Panc1 (cell line): ENCODE measurements around the gene MRM3.
A peak's percentile ranks its signal among the peaks of the same experiment; 100 is the strongest.

Experiments
- POLR2AphosphoS5 ChIP-seq: IDR thresholded peaks from 2 replicates; pipeline ENCODE4 v1.6.1; 2012; ENCODE audit warnings: mild to moderate bottlenecking, low read depth, low read length, moderate library complexity
- SIN3A ChIP-seq: IDR thresholded peaks from 2 replicates; pipeline ENCODE4 v1.6.1; 2012; ENCODE audit warnings: low read depth, mild to moderate bottlenecking, low read length, moderate library complexity, borderline replicate concordance; ENCODE audit not compliant: insufficient read depth
- TF ChIP-seq, protein P1 (sequence below): fragments of 450-650 bp; IDR thresholded peaks from 2 replicates; pipeline ENCODE4 v1.5.1; 2017; ENCODE audit warnings: mild to moderate bottlenecking
- TF ChIP-seq, protein P2 (sequence below), 2 experiments: IDR thresholded peaks; 2 replicates each; pipeline ENCODE4 v1.6.1; 2011 to 2012; ENCODE audit warnings: low read depth in 2 of 2, control low read depth in 1 of 2, low read length in 1 of 2, mild to moderate bottlenecking in 1 of 2, moderate library complexity in 1 of 2; ENCODE audit not compliant: insufficient read depth in 1 of 2

DNA sequence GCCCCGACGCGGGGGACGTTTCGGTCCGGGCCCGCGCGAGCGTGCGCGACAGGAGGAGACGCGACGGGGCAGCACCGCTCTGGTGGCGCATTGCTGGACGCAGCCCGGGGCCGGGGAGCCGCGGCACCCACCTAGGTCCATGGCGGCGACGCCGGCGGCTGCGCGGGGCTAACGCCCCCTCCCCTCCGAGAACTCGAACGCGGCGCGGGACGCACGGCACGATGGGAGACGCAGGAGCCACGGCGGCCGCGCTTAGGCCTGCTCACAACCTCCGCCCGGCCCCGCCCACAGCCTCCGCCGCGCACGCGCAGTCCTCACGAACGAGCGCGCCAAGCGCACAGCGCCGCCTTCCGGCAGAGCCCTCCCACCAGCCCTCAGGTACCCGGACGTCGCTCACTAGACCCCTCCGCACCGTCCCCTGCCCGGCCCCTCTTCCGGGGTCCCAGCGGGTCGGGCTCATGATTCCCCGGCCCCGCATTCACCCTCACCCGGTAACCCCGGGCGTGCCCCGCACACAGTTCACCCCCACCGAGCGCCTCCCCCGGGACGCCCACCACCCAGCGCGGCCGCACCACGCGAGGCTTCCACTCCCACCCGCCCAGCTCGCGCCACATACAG, 30.0 kb upstream of the MRM3 start, which contains the start of gene GEMIN4:
- TF ChIP-seq, protein P1, sequence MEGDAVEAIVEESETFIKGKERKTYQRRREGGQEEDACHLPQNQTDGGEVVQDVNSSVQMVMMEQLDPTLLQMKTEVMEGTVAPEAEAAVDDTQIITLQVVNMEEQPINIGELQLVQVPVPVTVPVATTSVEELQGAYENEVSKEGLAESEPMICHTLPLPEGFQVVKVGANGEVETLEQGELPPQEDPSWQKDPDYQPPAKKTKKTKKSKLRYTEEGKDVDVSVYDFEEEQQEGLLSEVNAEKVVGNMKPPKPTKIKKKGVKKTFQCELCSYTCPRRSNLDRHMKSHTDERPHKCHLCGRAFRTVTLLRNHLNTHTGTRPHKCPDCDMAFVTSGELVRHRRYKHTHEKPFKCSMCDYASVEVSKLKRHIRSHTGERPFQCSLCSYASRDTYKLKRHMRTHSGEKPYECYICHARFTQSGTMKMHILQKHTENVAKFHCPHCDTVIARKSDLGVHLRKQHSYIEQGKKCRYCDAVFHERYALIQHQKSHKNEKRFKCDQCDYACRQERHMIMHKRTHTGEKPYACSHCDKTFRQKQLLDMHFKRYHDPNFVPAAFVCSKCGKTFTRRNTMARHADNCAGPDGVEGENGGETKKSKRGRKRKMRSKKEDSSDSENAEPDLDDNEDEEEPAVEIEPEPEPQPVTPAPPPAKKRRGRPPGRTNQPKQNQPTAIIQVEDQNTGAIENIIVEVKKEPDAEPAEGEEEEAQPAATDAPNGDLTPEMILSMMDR: peak; percentile 95
- TF ChIP-seq POLR2AphosphoS5: no peak
- TF ChIP-seq SIN3A: peak; percentile 74; the same call in 1 of the 2 replicates
- TF ChIP-seq, protein P2, sequence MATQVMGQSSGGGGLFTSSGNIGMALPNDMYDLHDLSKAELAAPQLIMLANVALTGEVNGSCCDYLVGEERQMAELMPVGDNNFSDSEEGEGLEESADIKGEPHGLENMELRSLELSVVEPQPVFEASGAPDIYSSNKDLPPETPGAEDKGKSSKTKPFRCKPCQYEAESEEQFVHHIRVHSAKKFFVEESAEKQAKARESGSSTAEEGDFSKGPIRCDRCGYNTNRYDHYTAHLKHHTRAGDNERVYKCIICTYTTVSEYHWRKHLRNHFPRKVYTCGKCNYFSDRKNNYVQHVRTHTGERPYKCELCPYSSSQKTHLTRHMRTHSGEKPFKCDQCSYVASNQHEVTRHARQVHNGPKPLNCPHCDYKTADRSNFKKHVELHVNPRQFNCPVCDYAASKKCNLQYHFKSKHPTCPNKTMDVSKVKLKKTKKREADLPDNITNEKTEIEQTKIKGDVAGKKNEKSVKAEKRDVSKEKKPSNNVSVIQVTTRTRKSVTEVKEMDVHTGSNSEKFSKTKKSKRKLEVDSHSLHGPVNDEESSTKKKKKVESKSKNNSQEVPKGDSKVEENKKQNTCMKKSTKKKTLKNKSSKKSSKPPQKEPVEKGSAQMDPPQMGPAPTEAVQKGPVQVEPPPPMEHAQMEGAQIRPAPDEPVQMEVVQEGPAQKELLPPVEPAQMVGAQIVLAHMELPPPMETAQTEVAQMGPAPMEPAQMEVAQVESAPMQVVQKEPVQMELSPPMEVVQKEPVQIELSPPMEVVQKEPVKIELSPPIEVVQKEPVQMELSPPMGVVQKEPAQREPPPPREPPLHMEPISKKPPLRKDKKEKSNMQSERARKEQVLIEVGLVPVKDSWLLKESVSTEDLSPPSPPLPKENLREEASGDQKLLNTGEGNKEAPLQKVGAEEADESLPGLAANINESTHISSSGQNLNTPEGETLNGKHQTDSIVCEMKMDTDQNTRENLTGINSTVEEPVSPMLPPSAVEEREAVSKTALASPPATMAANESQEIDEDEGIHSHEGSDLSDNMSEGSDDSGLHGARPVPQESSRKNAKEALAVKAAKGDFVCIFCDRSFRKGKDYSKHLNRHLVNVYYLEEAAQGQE (IDR thresholded peaks at IDR 0.05; ENCODE audit: insufficient read depth in 1 of 2, low read depth in 2 of 2, low read length in 1 of 2): 0 out of 4 replicates have a peak, but pooled peaks of 1 of the 2 experiments have one; percentile 35
